ENCODE data around the gene RAD51C.
A peak's percentile ranks its signal among the peaks of the same experiment; 100 is the strongest.
"Not testable (repeated sequence)": the region's sequence is repeated elsewhere in the genome, so short reads cannot be mapped to it uniquely, and the experiment has no call there.

Gene RAD51C

GRCh38 chr17:58747674-58748073 lies 55.3 kb downstream of the RAD51C start:
- no peak overlapping the region for H3K9ac ChIP-seq
- no peak overlapping the region for H3K4me2 ChIP-seq (ENCODE audit: low read length)
- H3K4me1 ChIP-seq = no peaks in the 10 kb centered on the region
- no peaks in the 10 kb centered on the region for H3K9me3 ChIP-seq (ENCODE audit: control insufficient read depth, low read length)
- H3K79me2 ChIP-seq = no peaks in the 10 kb centered on the region
- H2AFZ ChIP-seq = no peak overlapping the region
- TF ChIP-seq CTCF (IDR thresholded peaks at IDR 0.05) = no peak
- H3K27me3 ChIP-seq (ENCODE audit: control insufficient read depth, insufficient read depth, low read length) = no peaks in the 10 kb centered on the region
- no peak overlapping the region for H3K27ac ChIP-seq
- no peak overlapping the region for H3K4me3 ChIP-seq (ENCODE audit: low read depth, low read length)
- no peaks in the 10 kb centered on the region for H3K36me3 ChIP-seq (ENCODE audit: control insufficient read depth, insufficient read depth, low read length)

- not testable (repeated sequence) for H3K4me1 ChIP-seq; H3K4me2 ChIP-seq (ENCODE audit: low read length); H2AFZ ChIP-seq; H3K4me3 ChIP-seq (ENCODE audit: low read depth, low read length); H3K27ac ChIP-seq; H3K9me3 ChIP-seq (ENCODE audit: control insufficient read depth, low read length); H3K9ac ChIP-seq; H3K36me3 ChIP-seq (ENCODE audit: control insufficient read depth, insufficient read depth, low read length); H3K27me3 ChIP-seq (ENCODE audit: control insufficient read depth, insufficient read depth, low read length); H3K79me2 ChIP-seq
Measured at GRCh38 chr17:58749627-58750026, 57.2 kb downstream of the RAD51C start.

GRCh38 chr17:58753026-58753425 lies 60.6 kb downstream of the RAD51C start:
- no peak overlapping the region for H3K9ac ChIP-seq

GRCh38 chr17:58755269-58755576 lies 62.8 kb downstream of the RAD51C start:
- H3K4me3 ChIP-seq (ENCODE audit: low read depth, low read length) = peak overlapping the region; percentile 71
- peak overlapping the region; percentile 96 for H2AFZ ChIP-seq
- no peaks in the 10 kb centered on the region for H3K79me2 ChIP-seq
- no peaks in the 10 kb centered on the region for H3K4me1 ChIP-seq
- no peak overlapping the region for H3K9ac ChIP-seq
- H3K4me2 ChIP-seq (ENCODE audit: low read length) = peak overlapping the region; percentile 94
- H3K9me3 ChIP-seq (ENCODE audit: control insufficient read depth, low read length) = no peaks in the 10 kb centered on the region
- no peak overlapping the region for H3K27ac ChIP-seq
- H3K36me3 ChIP-seq (ENCODE audit: control insufficient read depth, insufficient read depth, low read length) = no peaks in the 10 kb centered on the region
- H3K27me3 ChIP-seq (ENCODE audit: control insufficient read depth, insufficient read depth, low read length) = no peaks in the 10 kb centered on the region
- no peak for TF ChIP-seq CTCF (IDR thresholded peaks at IDR 0.05)

More at GRCh38 chr17:58753026-58753425, 60.6 kb downstream of the RAD51C start:
- Histone ChIP-seq H3K27me3 (ENCODE audit: control insufficient read depth, insufficient read depth, low read length) (no peaks in the 10 kb centered on the region), H3K4me2 (ENCODE audit: low read length) (no peak overlapping the region), H2AFZ (no peak overlapping the region), H3K79me2 (no peaks in the 10 kb centered on the region), H3K27ac (no peak overlapping the region), H3K36me3 (ENCODE audit: control insufficient read depth, insufficient read depth, low read length) (no peaks in the 10 kb centered on the region), H3K4me1 (no peaks in the 10 kb centered on the region), H3K9me3 (ENCODE audit: control insufficient read depth, low read length) (no peaks in the 10 kb centered on the region), H3K4me3 (ENCODE audit: low read depth, low read length) (no peak overlapping the region)
- TF ChIP-seq CTCF (IDR thresholded peaks at IDR 0.05) = no peak

- Histone ChIP-seq H3K4me3 (ENCODE audit: low read depth, low read length) (peak within 1 kb of the TSS; percentile 71), H3K36me3 (ENCODE audit: control insufficient read depth, insufficient read depth, low read length) (no peaks in the 10 kb centered on the region), H3K27me3 (ENCODE audit: control insufficient read depth, insufficient read depth, low read length) (no peaks in the 10 kb centered on the region), H3K27ac (no peak within 1 kb of the TSS), H3K79me2 (no peaks in the 10 kb centered on the region), H3K9me3 (ENCODE audit: control insufficient read depth, low read length) (no peaks in the 10 kb centered on the region), H3K9ac (no peak within 1 kb of the TSS), H3K4me2 (ENCODE audit: low read length) (peak within 1 kb of the TSS; percentile 94), H2AFZ (peak within 1 kb of the TSS; percentile 96), H3K4me1 (no peaks in the 10 kb centered on the region)
- no peak for TF ChIP-seq CTCF (IDR thresholded peaks at IDR 0.05)
Measured at GRCh38 chr17:58755577-58756245, 63.3 kb downstream of the RAD51C start, which contains the start of gene PPM1E. TSS of gene PPM1E (plus strand) at chr17:58755854.
